NCI-H82 treated with DMSO at 0.1 percent for 48 hours (cell line): ENCODE measurements around the gene HES5.

ENCODE experiments used
- DNase-seq: peaks from one replicate; lab custom pipeline; 2025; ENCODE audit not compliant: unreplicated experiment; lab: John Stamatoyannopoulos, UW

Gene HES5

DNA sequence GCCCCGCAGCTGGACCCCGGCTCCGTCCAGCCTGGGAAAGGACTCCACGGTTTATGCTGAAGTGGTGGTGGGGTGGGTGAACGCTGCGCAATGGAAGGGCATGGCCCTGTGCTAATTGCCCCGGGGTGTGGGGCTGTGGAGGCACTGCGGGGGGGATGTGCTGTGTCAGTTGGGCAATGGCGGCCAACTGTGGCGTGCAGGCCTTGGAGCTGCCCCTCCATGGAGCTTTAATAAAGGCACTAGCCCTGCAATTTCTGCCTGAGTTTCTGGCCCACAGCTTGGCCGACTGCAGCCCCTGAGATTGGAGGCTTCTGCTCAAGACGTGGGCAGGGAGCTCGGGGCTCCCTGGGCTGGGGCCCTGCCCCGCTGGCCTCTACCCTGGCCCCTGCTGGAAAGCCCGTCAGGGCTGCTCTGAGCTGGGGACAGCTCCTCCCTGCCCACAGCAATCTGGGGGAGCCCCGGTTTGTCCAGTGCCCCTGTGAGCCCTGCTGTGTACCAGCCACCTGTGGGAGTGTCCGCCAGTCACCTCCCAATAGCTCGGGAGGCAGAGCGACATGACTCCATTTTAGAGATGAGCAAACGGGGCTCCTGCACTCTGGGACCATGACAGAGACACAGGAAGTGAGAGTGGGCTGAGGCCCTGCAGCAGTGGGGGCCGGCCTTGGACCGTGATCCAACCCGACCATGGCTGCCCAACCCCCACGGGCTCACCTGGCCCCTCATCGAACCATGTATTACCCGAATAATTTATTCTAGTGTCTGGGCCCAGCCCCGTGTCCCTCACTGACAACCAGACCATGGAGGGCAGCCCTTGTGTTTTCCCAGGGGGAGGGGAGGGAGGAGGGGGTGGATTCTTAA, 17.4 kb upstream of the HES5 start:
- no peak for DNase-seq

DNA sequence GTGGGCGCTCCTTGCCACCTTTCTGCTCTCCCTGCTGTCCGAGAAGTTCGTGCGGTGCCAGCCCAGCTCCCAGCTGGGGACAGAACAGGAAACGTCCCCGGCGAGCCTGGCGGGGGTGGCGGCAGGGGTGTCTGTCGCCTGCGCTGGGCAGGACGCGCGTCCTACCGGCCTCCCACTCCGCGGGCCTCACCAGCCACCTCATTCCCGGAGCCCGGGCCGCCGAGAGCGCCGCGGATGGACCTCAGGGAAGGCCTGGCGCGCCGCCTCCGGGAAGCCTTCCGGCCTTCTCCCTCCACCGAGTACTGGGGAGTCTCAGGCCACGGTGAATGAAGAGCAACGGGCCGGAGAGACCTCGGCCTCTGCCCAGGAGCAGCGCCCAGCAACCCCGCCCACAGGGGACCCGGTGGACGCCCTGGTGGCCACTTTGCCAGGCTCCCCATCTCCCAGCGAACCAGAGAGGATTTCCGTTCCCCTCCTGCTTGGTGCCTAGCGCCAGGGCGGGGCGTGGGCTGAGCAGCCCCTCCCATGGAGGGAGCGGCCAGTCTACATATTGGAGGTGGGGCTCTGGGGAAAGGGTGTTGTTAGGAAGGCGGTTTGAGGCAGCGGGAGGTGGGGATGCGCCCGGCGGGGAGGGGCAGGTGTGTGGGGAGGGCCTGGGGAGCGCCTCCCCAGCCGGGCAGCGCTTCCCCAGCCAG, 16.6 kb upstream of the HES5 start:
- peak; percentile 57 for DNase-seq

- peak; percentile 91 for DNase-seq
Observed at GRCh38 chr1:2545754-2546514, 15.9 kb upstream of the HES5 start.

GRCh38 chr1:2544875-2545640, 15.0 kb upstream of the HES5 start:
- DNase-seq, result peak; percentile 14

DNA sequence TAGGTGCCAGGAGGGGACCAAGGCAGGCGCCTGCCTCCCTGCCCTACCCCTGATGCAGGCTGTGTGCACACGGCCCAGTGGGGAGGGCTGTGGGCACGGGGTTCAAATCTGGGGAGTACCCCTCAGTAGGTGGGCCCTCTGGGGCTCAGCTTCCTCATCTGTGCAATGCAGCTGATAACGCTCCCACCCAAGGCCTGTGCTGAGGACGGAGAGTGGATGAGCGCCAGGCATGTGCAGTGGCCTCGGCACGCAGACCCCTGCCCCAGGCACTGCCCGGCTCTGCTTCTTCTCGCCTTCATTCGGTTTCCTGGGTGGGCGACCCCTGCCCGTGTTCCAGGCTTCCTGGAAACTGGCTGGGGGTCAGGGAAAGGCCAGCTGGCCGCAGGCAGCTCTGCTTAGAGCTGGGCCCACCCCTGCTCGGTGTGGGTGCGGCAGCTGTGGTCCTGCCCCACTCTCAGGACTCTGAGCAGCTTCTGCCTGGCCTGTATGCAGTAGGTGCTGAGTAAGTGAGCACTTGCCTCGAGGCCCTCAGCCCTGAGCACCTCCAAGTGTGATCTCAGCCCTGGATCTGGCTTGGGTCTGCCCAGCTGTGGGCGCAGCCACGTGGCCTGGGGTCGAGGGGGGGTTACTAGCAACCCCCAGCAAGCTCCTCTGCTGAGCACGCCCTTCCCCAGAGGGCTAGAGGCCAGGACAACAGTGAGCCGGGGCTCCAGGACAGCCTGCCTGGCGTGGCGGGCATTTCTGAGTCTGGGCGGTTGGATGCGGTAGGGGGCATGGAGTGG, 14.2 kb upstream of the HES5 start:
- no peak for DNase-seq

DNA sequence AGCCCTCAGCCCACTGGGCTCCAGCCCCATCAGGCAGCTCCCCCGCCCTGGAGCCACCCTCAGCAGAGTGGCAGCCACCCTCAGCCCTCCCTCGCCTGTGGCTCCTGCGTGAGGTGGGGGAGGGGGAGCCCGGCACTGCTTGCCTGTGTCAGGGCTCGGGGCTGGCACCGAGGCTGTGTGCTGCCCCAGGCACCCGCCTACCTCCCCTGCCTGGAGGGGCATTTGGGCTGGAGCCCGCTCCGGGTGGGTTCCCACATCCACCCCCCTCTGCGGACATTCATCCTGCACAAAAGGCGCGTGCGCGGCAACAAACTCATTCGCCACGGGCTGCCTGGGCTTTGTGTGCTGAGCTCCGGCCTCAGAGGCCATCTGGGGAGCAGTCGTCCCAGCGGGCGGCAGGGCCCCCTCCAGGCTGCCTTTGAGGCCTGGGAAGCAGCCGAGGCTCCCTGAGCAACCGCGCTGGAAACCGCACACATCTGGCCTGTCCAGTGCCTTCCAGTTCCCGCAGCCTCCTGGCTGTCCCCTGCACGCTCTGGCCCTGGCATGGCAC, 13.6 kb upstream of the HES5 start:
- DNase-seq, result no peak

- no peak for DNase-seq
Observed at GRCh38 chr1:2542246-2542915, 12.3 kb upstream of the HES5 start.

DNA sequence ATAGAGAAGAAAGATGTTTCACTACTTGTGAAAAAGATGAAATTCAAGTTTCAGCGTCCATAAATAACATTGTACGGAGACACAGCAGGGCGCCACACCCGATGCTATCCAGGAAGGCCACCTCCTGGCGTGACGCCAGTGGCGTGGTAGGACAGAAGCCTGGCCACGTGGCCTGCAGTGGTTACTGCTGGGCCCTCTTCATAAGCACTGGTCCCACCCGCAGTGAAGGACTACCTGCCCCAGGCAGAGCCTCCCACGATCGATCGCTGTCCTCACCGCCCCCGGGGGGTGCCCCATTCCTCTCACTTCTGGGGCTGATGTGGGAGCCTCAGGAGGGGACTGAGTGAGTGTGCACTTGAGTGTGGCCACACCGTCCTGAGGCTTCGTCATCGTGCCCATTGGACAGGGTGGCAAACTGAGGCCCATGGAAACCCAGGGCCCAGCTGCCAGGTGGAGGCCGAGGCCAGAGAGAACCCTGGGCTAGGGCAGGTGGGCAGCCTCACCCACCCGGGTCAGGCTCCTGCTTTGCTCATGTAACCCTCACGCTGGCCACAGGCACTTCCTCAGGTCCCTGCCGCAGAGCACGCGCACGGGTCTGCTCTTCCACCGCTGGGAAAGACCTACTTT, 11.7 kb upstream of the HES5 start:
- no peak for DNase-seq

DNA sequence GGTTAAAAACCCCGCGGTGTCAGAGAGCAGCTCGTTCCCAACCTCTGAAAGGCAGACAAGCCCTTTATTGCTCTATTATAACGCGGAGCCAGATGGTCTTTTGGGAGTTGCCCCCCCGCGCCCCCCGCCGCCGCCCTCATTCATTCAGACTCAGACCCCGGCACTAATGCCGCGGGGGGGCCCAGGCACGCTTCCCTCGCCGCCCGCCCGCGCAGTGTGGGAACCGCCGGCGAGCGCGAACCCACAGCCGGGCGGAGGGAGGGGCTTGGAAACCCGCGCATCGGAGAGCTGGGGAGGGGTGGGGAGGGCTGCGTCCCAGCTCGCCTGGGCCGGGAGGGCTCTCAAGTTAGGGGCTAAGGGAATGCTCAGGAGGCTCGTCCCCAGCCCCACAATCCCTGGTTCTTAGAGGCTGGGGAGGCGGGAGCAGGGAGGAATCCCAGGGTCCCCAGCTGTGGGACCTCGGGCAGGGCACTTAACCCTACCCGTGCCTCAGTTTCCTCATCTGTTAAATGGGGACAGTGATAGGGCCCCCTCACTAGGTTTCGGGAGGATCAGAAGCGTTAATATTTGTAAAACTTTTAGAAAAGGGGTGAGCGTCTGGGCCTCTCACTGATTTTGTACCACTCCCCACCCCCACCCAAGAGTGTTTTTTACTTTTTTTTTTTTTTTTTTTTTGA, 10.9 kb upstream of the HES5 start:
- DNase-seq, result peak; percentile 57

DNA sequence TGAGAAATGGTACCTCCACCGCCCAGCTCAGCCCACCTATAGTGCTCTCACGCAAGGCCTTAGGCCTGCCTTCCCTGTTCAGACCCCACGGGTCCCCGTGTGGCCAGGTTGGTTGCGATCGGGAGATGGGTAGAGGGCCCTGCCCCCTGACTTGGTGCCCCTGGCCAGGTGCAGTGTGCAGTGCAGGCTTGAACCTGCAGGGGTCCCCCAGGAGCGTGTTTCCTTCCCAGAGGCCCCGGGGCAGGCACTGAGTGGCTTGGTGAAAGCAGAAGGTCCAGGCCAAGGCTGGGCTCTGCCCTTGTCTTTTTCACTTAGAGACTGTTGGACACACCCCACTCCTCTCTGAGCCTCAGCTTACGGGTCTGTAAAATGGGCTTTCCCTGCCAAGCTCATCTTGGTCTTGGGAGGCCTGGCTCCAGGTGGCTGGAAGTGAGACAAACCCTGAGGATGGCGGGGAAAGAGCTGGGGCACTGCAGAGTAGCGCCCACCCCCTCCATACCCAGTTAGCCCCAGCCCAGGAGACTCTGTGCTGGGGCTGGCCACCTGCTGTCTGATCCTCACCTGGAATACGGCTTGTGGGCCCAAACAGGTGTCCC, 9.3 kb upstream of the HES5 start:
- no peak for DNase-seq

DNA sequence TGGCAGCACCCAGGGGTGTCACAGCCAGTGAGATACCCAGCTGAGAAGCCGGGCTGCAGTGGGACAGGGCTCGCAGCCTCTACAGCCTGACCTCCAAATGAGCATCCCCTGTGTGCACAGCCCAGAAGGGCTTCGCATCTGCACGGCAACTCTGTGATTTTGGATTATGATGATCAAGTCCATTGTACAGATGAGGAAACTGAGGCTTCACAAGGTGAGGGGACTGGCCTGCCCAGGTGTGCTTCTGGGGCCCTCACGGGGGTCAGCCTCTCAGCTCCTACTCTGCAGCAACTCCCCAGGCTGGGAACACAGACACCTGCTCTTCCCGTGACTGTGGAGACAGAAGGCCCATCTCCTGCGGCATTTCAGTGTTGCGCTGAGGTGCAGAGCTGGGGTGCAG, 8.8 kb upstream of the HES5 start:
- DNase-seq, result no peak

DNA sequence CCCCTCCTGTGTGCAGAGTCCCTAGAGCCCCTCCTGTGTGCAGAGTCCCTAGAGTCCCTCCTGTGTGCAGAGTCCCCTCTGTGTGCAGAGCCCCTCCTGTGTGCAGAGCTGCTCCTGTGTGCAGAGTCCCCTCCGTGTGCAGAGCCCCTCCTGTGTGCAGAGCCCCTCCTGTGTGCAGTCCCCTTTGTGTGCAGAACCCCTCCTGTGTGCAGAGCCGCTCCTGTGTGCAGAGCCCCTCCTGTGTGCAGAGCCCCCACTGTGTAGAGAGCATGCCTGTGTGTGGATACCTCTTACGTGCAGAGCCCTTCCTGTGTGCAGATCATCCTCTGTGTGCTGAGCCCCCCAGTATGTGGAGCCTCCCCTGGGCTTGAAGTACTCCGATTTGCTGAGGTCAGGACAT, 8.3 kb upstream of the HES5 start:
- DNase-seq, result no peak

DNA sequence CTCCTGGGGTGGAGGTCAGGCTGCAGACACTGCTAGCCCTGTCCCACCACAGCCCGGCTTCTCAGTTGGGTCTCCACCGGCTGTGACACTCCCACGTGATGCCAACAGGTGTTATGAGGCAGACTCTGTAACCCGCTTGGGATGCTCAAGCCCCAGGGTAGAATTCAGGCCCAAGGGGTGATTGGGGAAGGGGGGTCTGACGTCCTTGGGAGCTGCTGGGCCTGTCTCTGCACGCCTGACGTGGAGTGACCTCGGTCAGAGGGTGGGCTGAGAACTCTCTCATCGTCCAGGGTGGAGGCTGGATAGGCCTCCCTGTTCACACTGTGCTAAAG, 7.7 kb upstream of the HES5 start:
- DNase-seq, result no peak

GRCh38 chr1:2535981-2536380, 5.9 kb upstream of the HES5 start:
- no peak for DNase-seq

DNA sequence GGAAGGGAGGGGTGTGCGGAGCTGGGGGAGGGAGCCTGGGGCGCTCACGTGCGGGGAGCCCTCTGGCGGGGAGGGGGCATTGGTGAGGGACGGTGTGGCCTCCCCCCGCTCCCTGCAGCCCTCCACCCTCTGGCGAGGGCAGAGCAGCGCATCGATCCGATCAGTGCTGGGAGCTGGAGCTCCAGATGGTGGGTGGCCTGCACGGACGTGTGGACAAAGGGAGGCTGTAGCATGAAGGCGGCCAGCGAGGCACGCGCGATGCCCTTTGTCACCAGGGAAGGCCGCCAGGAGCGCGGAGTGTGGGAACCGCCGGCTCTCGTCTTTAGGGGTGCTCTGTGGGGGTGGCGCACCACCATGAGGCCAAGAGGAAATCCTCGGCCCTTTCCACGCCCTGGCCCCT, 5.4 kb upstream of the HES5 start:
- DNase-seq, result no peak

GRCh38 chr1:2534687-2535441, 4.8 kb upstream of the HES5 start:
- no peak for DNase-seq

DNA sequence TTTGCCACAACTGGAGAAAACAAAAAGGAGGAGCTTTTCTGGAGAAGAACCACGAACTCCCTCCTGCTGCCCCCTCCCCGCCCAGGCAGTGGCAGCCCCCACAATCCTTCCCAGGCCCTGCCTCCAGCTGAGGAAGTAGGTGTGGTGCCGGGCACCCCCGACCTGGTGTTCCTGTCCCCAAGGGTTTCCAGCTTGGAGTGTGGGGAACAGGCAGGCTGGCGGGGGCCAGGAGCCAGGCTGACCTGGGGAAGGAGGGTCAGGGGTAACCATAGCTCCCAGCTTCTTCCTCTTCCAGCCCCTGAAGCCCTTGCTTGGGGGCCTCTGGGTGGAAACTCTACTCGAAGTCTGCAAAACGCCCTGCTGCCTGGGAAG, 4.2 kb upstream of the HES5 start:
- DNase-seq, result no peak

DNA sequence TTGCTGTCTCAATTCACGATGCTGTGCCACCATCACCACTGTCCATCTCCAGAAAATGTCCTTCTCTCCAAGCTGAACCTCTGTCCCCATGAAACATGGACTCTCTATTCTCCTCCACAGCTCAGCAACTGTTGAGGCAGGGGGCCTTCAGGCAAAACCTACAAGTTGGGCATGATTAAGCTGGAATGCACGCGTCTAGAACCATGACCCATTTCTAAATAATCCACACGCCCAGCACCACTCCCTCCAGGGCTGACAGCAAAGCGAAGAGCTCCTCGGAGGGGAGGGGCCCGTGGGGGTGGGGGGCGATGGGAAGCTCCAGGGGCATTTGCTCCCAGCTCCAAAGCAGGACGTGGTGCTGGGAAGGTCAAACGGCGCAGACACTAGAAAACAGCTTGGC, 3.3 kb upstream of the HES5 start:
- DNase-seq, result no peak
